ENCODE results near the gene MARCHF6. TPM values are rescaled to one million over a fixed set of nuclear protein-coding genes. Genes with fewer than 3 reads are reported as not detected.
"Not testable (repeated sequence)": the region's sequence is repeated elsewhere in the genome, so short reads cannot be mapped to it uniquely, and the experiment has no call there.

MARCHF6 gene
- polyA plus RNA-seq, 3 donors, result 24.0 to 90.1 (median 31.0) TPM

- Histone ChIP-seq H3K79me2 (ENCODE audit: insufficient read depth, low read length) (peaks cover 100% of the 10 kb centered on the region), H3K27me3 (ENCODE audit: control insufficient read depth in 2 of 2, insufficient read depth in 2 of 2, low read length in 2 of 2) (no peaks in the 10 kb centered on the region), H4K20me1 (ENCODE audit: insufficient read depth, low read length) (peaks cover 100% of the 10 kb centered on the region), H3K27ac (ENCODE audit: low read depth in 1 of 2, low read length in 2 of 2) (no peak overlapping the region), H3K4me2 (replicated peaks; ENCODE audit: extremely low read depth, low read length, poor library complexity, severe bottlenecking) (no peak overlapping the region), H3K4me3 (replicated peaks in 1 of 3; ENCODE audit: low read depth in 2 of 3, low read length in 3 of 3) (no peak overlapping the region), H3K9ac (ENCODE audit: insufficient read depth, low read length, poor library complexity, severe bottlenecking) (no peak overlapping the region), H3K4me1 (ENCODE audit: control insufficient read depth in 1 of 2, insufficient read depth in 2 of 2, low read length in 2 of 2) (peaks cover 10 to 11% of the 10 kb centered on the region in 2 donors), H3K9me3 (replicated peaks in 1 of 2; ENCODE audit: control insufficient read depth in 1 of 2, insufficient read depth in 1 of 2, low read length in 2 of 2) (no peaks in the 10 kb centered on the region), H2AFZ (ENCODE audit: insufficient read depth, low read depth, low read length, poor library complexity, severe bottlenecking) (no peak overlapping the region), H3K36me3 (replicated peaks in 1 of 2; ENCODE audit: control insufficient read depth in 1 of 2, insufficient read depth in 2 of 2, low read length in 2 of 2) (no peaks in the 10 kb centered on the region)
- Mint-ChIP-seq H3K9me3 (peaks cover 0 to 2% (median 0%) of the 10 kb centered on the region in 7 donors), H3K27ac (no peak overlapping the region), H3K27me3 (ENCODE audit: low read depth in 3 of 3) (peaks cover 0 to 1% (median 0%) of the 10 kb centered on the region in 3 donors), H3K4me1 (peaks cover 41% of the 10 kb centered on the region), H3K36me3 (peaks cover 0 to 15% of the 10 kb centered on the region in 2 donors), H3K4me3 (no peak overlapping the region)
- TF ChIP-seq, protein P1, sequence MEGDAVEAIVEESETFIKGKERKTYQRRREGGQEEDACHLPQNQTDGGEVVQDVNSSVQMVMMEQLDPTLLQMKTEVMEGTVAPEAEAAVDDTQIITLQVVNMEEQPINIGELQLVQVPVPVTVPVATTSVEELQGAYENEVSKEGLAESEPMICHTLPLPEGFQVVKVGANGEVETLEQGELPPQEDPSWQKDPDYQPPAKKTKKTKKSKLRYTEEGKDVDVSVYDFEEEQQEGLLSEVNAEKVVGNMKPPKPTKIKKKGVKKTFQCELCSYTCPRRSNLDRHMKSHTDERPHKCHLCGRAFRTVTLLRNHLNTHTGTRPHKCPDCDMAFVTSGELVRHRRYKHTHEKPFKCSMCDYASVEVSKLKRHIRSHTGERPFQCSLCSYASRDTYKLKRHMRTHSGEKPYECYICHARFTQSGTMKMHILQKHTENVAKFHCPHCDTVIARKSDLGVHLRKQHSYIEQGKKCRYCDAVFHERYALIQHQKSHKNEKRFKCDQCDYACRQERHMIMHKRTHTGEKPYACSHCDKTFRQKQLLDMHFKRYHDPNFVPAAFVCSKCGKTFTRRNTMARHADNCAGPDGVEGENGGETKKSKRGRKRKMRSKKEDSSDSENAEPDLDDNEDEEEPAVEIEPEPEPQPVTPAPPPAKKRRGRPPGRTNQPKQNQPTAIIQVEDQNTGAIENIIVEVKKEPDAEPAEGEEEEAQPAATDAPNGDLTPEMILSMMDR (IDR thresholded peaks at IDR 0.05), result no peak
- intact Hi-C loops (cut with micrococcal nuclease), result no loop called here
- WGBS (ENCODE audit: insufficient coverage), result 80% methylated on average over 1 of the region's 1 CpG
- no peak for DNase-seq
Measured at GRCh38 chr5:10367579-10367978, 14.1 kb downstream of the MARCHF6 start.

GRCh38 chr5:10370931-10371330 lies 17.4 kb downstream of the MARCHF6 start:
- Histone ChIP-seq H3K9me3 (replicated peaks in 1 of 2; ENCODE audit: control insufficient read depth in 1 of 2, insufficient read depth in 1 of 2, low read length in 2 of 2) (no peaks in the 10 kb centered on the region), H2AFZ (ENCODE audit: insufficient read depth, low read depth, low read length, poor library complexity, severe bottlenecking) (no peak overlapping the region), H3K36me3 (replicated peaks in 1 of 2; ENCODE audit: control insufficient read depth in 1 of 2, insufficient read depth in 2 of 2, low read length in 2 of 2) (no peaks in the 10 kb centered on the region), H3K27ac (ENCODE audit: low read depth in 1 of 2, low read length in 2 of 2) (no peak overlapping the region), H3K9ac (ENCODE audit: insufficient read depth, low read length, poor library complexity, severe bottlenecking) (no peak overlapping the region), H4K20me1 (ENCODE audit: insufficient read depth, low read length) (peaks cover 100% of the 10 kb centered on the region), H3K27me3 (ENCODE audit: control insufficient read depth in 2 of 2, insufficient read depth in 2 of 2, low read length in 2 of 2) (no peaks in the 10 kb centered on the region), H3K79me2 (ENCODE audit: insufficient read depth, low read length) (peaks cover 93% of the 10 kb centered on the region), H3K4me1 (ENCODE audit: control insufficient read depth in 1 of 2, insufficient read depth in 2 of 2, low read length in 2 of 2) (peaks cover 8% of the 10 kb centered on the region in 2 donors), H3K4me2 (replicated peaks; ENCODE audit: extremely low read depth, low read length, poor library complexity, severe bottlenecking) (no peak overlapping the region), H3K4me3 (replicated peaks in 1 of 3; ENCODE audit: low read depth in 2 of 3, low read length in 3 of 3) (no peak overlapping the region)
- Mint-ChIP-seq H3K9me3 (peaks cover 0 to 2% (median 0%) of the 10 kb centered on the region in 7 donors), H3K27ac (peak overlapping the region in 2 of 7 donors; percentile 7 to 67), H3K4me3 (no peak overlapping the region), H3K4me1 (peaks cover 31% of the 10 kb centered on the region), H3K27me3 (ENCODE audit: low read depth in 3 of 3) (peaks cover 0 to 1% (median 0%) of the 10 kb centered on the region in 3 donors), H3K36me3 (peaks cover 3 to 13% of the 10 kb centered on the region in 2 donors)
- intact Hi-C loops (cut with micrococcal nuclease), result no loop called here
- no peak for DNase-seq
- TF ChIP-seq, protein P1 (IDR thresholded peaks at IDR 0.05), result no peak
- 100% methylated on average over 1 of the region's 2 CpGs for WGBS (ENCODE audit: insufficient coverage)

GRCh38 chr5:10371369-10371768 lies 17.9 kb downstream of the MARCHF6 start:
- Mint-ChIP-seq H3K36me3 (peaks cover 7 to 17% of the 10 kb centered on the region in 2 donors), H3K27ac (peak overlapping the region in 2 of 7 donors; percentile 57 to 67), H3K4me1 (peaks cover 32% of the 10 kb centered on the region)
- H3K4me1 ChIP-seq (ENCODE audit: control insufficient read depth in 1 of 2, insufficient read depth in 2 of 2, low read length in 2 of 2); H3K4me3 Mint-ChIP-seq; intact Hi-C loops (cut with micrococcal nuclease); H2AFZ ChIP-seq (ENCODE audit: insufficient read depth, low read depth, low read length, poor library complexity, severe bottlenecking); H3K27me3 ChIP-seq (ENCODE audit: control insufficient read depth in 2 of 2, insufficient read depth in 2 of 2, low read length in 2 of 2); H3K36me3 ChIP-seq (replicated peaks in 1 of 2; ENCODE audit: control insufficient read depth in 1 of 2, insufficient read depth in 2 of 2, low read length in 2 of 2); DNase-seq; H3K4me3 ChIP-seq (replicated peaks in 1 of 3; ENCODE audit: low read depth in 2 of 3, low read length in 3 of 3); H3K27me3 Mint-ChIP-seq (ENCODE audit: low read depth in 3 of 3); H3K4me2 ChIP-seq (replicated peaks; ENCODE audit: extremely low read depth, low read length, poor library complexity, severe bottlenecking); H3K9ac ChIP-seq (ENCODE audit: insufficient read depth, low read length, poor library complexity, severe bottlenecking); H3K9me3 ChIP-seq (replicated peaks in 1 of 2; ENCODE audit: control insufficient read depth in 1 of 2, insufficient read depth in 1 of 2, low read length in 2 of 2); H3K9me3 Mint-ChIP-seq: not testable (repeated sequence)
- Histone ChIP-seq H3K27ac (ENCODE audit: low read depth in 1 of 2, low read length in 2 of 2) (peak overlapping the region in 1 of 2 donors; percentile 10), H3K79me2 (ENCODE audit: insufficient read depth, low read length) (peaks cover 91% of the 10 kb centered on the region), H4K20me1 (ENCODE audit: insufficient read depth, low read length) (peaks cover 98% of the 10 kb centered on the region)
- WGBS (ENCODE audit: insufficient coverage), result no CpG with 5 or more reads among the region's 2 CpGs

Data from CD14-positive monocyte (primary cell).